Measurements from ENCODE around the gene TOP2B.

DNA sequence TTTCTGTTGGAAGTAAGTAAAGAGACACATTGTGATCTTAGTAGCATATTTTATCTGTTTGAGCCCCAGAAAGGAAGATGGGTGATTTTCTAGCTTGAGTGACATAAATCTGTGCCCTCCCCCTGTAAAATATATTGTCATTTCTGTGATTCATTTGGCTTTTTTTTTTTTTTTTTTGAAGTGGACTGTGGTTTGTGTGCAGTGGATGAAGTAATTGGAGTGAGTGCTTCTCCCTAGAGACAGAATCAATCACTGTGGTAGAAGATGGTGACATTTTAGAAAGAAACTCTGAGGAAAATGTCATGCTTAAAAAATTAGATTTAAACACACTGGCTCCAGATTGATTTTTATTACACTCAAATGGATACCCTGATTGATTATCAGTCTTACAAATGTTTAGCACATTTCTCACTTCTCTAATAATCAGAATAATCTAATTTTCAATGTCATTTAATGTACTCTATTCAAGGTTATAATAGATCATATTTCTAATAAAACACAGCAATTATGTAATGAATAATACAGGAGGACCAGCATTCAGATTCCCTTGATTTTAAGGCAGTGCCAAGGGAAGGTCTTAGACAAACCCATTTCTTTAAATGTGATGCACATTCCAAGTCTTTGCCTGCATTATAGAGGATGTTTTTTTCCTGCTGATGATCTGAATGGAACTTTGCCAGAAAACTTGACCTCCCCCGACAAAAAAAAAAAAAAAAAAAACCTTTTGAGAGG, 116.6 kb downstream of the TOP2B start:
- TF ChIP-seq POLR2AphosphoS5 (IDR thresholded peaks at IDR 0.05), result no peak
- TF ChIP-seq CTCF (IDR thresholded peaks at IDR 0.05), result no peak
- TF ChIP-seq EP300 (IDR thresholded peaks at IDR 0.05), result no peak
- TF ChIP-seq POLR2A (IDR thresholded peaks at IDR 0.05), result no peak

Data from stomach (tissue), 4 donors.